Trophoblast cell (in vitro differentiated cells and primary cell): ENCODE results near the gene RRP7A.
"Not testable (repeated sequence)": the region's sequence is repeated elsewhere in the genome, so short reads cannot be mapped to it uniquely, and the experiment has no call there.

ENCODE experiments used
- DNase-seq, 2 donors: peaks; one replicate each; pipeline ENCODE4 v3.0.0-alpha.2; 2016
- H2AFZ ChIP-seq: 2 replicates; pipeline ENCODE4 v1.6.1; 2013; ENCODE audit warnings: low read length, moderate library complexity, mild to moderate bottlenecking; ENCODE audit not compliant: insufficient read depth, poor library complexity
- H2AK5ac ChIP-seq: 2 replicates; pipeline ENCODE4 v1.6.1; 2013; ENCODE audit warnings: mild to moderate bottlenecking, low read length
- H2BK120ac ChIP-seq: 2 replicates; pipeline ENCODE4 v1.6.1; 2013; ENCODE audit warnings: low read length, mild to moderate bottlenecking, moderate library complexity; ENCODE audit not compliant: insufficient read depth, poor library complexity
- H2BK12ac ChIP-seq: 2 replicates; pipeline ENCODE4 v1.6.1; 2013; ENCODE audit warnings: mild to moderate bottlenecking, low read length, moderate library complexity
- H2BK5ac ChIP-seq: 2 replicates; pipeline ENCODE4 v1.6.1; 2013; ENCODE audit warnings: low read length, low read depth, moderate library complexity, mild to moderate bottlenecking; ENCODE audit not compliant: poor library complexity
- H3K14ac ChIP-seq: 2 replicates; pipeline ENCODE4 v1.6.1; 2013; ENCODE audit warnings: mild to moderate bottlenecking, low read length
- H3K18ac ChIP-seq: 2 replicates; pipeline ENCODE4 v1.6.1; 2013; ENCODE audit warnings: mild to moderate bottlenecking, low read length
- H3K23ac ChIP-seq: 2 replicates; pipeline ENCODE4 v1.6.1; 2013; ENCODE audit warnings: low read length
- H3K27ac ChIP-seq: 2 replicates; pipeline ENCODE4 v1.5.1; 2013; ENCODE audit warnings: low read depth, mild to moderate bottlenecking, inconsistent platforms, low read length, moderate library complexity
- H3K27me3 ChIP-seq: 2 replicates; pipeline ENCODE4 v1.6.1; 2013; ENCODE audit warnings: inconsistent platforms, mild to moderate bottlenecking, low read length, moderate library complexity; ENCODE audit not compliant: insufficient read depth
- H3K36me3 ChIP-seq, 2 experiments: 1 replicate in 1 of 2; 2 replicates in 1 of 2; pipeline ENCODE4 v1.6.1; 2013; ENCODE audit warnings: low read length in 2 of 2, mild to moderate bottlenecking in 2 of 2, moderate library complexity in 1 of 2; ENCODE audit not compliant: insufficient read depth in 2 of 2, control insufficient read depth in 1 of 2
- H3K4ac ChIP-seq: 2 replicates; pipeline ENCODE4 v1.6.1; 2013; ENCODE audit warnings: low read depth, mild to moderate bottlenecking, low read length, moderate library complexity
- H3K4me1 ChIP-seq, 2 experiments: 1 replicate in 1 of 2; 2 replicates in 1 of 2; pipeline ENCODE4 v1.6.1; 2013; ENCODE audit warnings: low read length in 2 of 2, mild to moderate bottlenecking in 2 of 2, moderate library complexity in 1 of 2; ENCODE audit not compliant: insufficient read depth in 2 of 2, control insufficient read depth in 1 of 2
- H3K4me2 ChIP-seq: 2 replicates; pipeline ENCODE4 v1.6.1; 2013; ENCODE audit warnings: inconsistent platforms, mild to moderate bottlenecking, low read length, moderate library complexity
- H3K4me3 ChIP-seq: 2 replicates; pipeline ENCODE4 v1.5.1; 2013; ENCODE audit warnings: mild to moderate bottlenecking, low read depth, low read length, inconsistent platforms
- H3K79me1 ChIP-seq: one replicate; pipeline ENCODE4 v1.6.1; 2013; ENCODE audit warnings: low read length
- H3K79me2 ChIP-seq: 2 replicates; pipeline ENCODE4 v1.6.1; 2013; ENCODE audit warnings: low read length, mild to moderate bottlenecking; ENCODE audit not compliant: control insufficient read depth, insufficient read depth, poor library complexity
- H3K9ac ChIP-seq: 2 replicates; pipeline ENCODE4 v1.6.1; 2013; ENCODE audit warnings: mild to moderate bottlenecking, low read length
- H3K9me3 ChIP-seq: 2 replicates; pipeline ENCODE4 v1.6.1; 2013; ENCODE audit warnings: low read depth, mild to moderate bottlenecking, control low read depth, inconsistent platforms, low read length; ENCODE audit not compliant: insufficient read depth
- H4K12ac ChIP-seq: 2 replicates; pipeline ENCODE4 v1.6.1; 2013; ENCODE audit warnings: low read depth, mild to moderate bottlenecking, low read length, moderate library complexity
- H4K8ac ChIP-seq: 2 replicates; pipeline ENCODE4 v1.6.1; 2013; ENCODE audit warnings: low read depth, mild to moderate bottlenecking, low read length, moderate library complexity
- H4K91ac ChIP-seq: one replicate; pipeline ENCODE4 v1.6.1; 2013; ENCODE audit warnings: low read depth, mild to moderate bottlenecking, low read length, moderate library complexity
- WGBS: extraction: QIAGEN DNeasy Blood & Tissue Kit; methylation state at CpG from one replicate; pipeline ENCODE4 v1.1.7; 2013; ENCODE audit warnings: missing lambda C conversion rate; ENCODE audit not compliant: insufficient read length, insufficient coverage; ENCODE audit errors: extremely low coverage; 5-methylcytosine and 5-hydroxymethylcytosine counted together

RRP7A gene

DNA sequence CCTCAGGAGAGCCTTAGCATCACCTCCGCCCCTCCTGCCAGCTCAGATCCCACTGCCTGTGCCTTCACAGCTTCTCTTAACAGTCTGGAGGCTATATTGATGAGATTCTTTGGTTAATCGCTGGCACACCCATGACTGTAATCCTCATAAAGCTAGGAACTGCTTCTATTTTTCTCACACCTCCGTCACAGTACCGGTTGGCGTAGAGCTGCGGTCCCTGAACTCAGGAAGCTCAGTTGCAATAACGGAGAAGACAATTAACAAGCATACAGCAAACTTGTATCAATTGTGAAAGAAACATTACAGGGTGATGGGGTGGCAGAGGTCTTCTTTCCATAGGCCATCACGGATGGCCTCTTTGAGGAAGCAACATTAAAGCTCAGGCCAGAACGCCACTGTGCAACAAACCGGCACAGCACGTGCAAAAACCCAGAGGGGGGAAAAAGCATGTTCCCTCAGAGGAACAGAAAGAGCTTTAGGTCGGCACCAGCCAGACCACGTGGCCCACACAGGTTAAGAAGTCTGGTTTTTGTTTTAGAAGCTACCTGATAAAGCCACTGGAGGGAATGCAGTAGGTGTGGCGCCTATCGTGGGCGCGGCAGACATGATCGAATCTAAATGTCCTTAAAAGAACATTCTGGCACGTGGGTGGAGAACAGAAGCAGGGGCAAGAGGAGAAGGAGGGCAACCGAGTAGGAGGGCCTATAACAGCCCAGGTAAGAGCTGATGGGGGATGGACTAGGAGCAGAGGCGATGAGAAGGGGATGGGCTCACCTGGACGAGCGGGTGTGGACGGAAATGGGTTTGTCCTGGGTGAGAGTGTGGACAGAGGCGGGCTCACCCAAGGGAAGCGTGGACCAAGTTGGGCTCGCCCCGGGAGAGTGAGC is 715 bp downstream of the RRP7A start:
- peak overlapping the region; percentile 96 for H3K14ac ChIP-seq
- peak overlapping the region; percentile 99 for H4K12ac ChIP-seq
- H3K79me1 ChIP-seq = peaks cover 10% of the 10 kb centered on the region
- peak overlapping the region; percentile 99 for H3K4ac ChIP-seq
- peak overlapping the region; percentile 97 for H3K18ac ChIP-seq
- peak overlapping the region; percentile 53 for H3K4me2 ChIP-seq
- not testable (repeated sequence) for H2AFZ ChIP-seq, H3K9me3 ChIP-seq, H3K23ac ChIP-seq, DNase-seq, H2BK12ac ChIP-seq, H3K79me2 ChIP-seq, H3K27me3 ChIP-seq
- H3K4me1 ChIP-seq = peaks cover 11 to 14% of the 10 kb centered on the region in 2 experiments
- H2BK5ac ChIP-seq = peak overlapping the region; percentile 97
- H3K4me3 ChIP-seq = peak overlapping the region; percentile 85
- no CpG with 5 or more reads among the region's 28 CpGs for WGBS
- peak overlapping the region; percentile 66 for H3K9ac ChIP-seq
- peaks cover 27 to 31% of the 10 kb centered on the region in 2 experiments for H3K36me3 ChIP-seq
- peak overlapping the region; percentile 98 for H4K91ac ChIP-seq
- H3K27ac ChIP-seq = peak overlapping the region; percentile 81
- H2AK5ac ChIP-seq = peak overlapping the region; percentile 97
- H4K8ac ChIP-seq = peak overlapping the region; percentile 99
- H2BK120ac ChIP-seq = peak overlapping the region; percentile 98

DNA sequence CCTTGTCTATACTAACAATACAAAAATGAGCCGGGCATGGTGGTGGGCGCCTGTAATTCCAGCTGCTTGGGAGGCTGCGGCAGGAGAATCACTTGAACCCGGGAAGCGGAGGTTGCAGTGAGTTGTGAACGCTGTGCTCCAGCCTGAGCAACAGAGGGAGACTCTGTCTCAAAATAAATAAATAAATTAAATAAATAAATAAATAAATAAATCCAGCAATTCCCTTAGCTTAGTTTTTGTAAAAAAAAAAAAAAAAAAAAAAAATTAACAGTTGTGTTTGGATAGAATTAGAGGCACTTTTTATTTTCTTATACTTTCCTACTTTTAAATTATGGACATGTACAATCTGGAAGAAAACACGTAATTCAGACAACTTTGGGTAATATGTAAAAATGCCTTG is 2.5 kb downstream of the RRP7A start:
- DNase-seq, H3K79me2 ChIP-seq, H2AK5ac ChIP-seq, H2BK120ac ChIP-seq, H3K4ac ChIP-seq, H2BK5ac ChIP-seq, H3K27ac ChIP-seq, H3K9ac ChIP-seq, H3K4me3 ChIP-seq, H3K18ac ChIP-seq, H2AFZ ChIP-seq, H3K4me2 ChIP-seq, H3K14ac ChIP-seq, H3K27me3 ChIP-seq, H3K23ac ChIP-seq, H3K9me3 ChIP-seq, H2BK12ac ChIP-seq, H4K91ac ChIP-seq, H4K8ac ChIP-seq, H4K12ac ChIP-seq: not testable (repeated sequence)
- peaks cover 31 to 39% of the 10 kb centered on the region in 2 experiments for H3K36me3 ChIP-seq
- WGBS = no CpG with 5 or more reads among the region's 7 CpGs
- peaks cover 10% of the 10 kb centered on the region for H3K79me1 ChIP-seq
- peaks cover 11 to 14% of the 10 kb centered on the region in 2 experiments for H3K4me1 ChIP-seq

DNA sequence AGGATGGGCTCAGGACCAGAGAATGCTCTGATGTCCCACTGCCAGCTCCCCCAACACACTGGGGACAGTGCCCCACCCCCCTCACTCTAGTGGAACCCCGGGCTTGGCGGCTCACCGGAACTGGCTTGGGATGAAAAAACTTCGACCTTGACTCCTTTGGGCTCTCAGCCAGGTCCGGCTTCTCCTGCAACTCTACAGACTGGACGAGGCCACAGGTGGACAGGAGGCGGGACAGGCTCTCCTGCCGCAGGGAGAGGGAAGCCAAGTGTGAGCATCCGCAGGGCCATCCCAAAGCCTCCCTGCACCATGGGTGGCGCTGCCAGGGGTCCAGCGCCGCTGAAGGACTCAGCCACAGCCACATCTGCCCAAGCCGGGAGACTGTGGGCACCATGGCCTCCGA is 3.7 kb downstream of the RRP7A start:
- Histone ChIP-seq H3K4me2 (no peak overlapping the region), H3K4me3 (no peak overlapping the region), H4K91ac (no peak overlapping the region), H3K79me1 (peaks cover 10% of the 10 kb centered on the region), H3K27me3 (no peaks in the 10 kb centered on the region), H3K9ac (peak overlapping the region; percentile 63), H3K4me1 (peaks cover 10 to 12% of the 10 kb centered on the region in 2 experiments), H3K23ac (no peak overlapping the region), H3K9me3 (no peaks in the 10 kb centered on the region), H4K12ac (no peak overlapping the region), H3K79me2 (peaks cover 3% of the 10 kb centered on the region), H3K36me3 (peaks cover 37 to 44% of the 10 kb centered on the region in 2 experiments), H3K14ac (no peak overlapping the region), H3K4ac (no peak overlapping the region), H2BK120ac (no peak overlapping the region), H2BK12ac (no peak overlapping the region), H2AFZ (no peak overlapping the region), H3K27ac (no peak overlapping the region), H4K8ac (no peak overlapping the region), H2AK5ac (no peak overlapping the region), H2BK5ac (no peak overlapping the region), H3K18ac (no peak overlapping the region)
- no CpG with 5 or more reads among the region's 14 CpGs for WGBS
- DNase-seq = no peak

DNA sequence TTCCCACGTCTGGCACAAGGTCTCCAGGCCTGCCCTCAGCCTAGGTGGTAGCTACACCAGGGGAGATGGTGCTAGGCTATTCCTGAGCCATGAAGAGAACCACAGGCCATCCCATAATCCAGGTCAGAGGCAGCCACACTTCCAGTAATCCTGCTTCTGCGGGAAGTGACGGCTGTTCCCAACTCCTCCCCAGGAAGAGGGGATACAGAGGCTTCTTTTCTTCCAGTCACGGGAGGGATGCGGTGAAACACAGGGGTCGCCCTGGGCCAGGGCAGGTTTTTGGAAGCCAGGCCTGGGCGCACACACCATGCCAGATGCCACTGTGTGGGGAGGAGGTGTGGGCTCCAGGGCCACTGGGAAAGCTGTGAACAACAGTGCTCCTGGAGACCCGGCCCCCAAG is 4.3 kb downstream of the RRP7A start:
- not testable (repeated sequence) for H3K27me3 ChIP-seq, H3K4me1 ChIP-seq, H3K14ac ChIP-seq, DNase-seq, H3K9ac ChIP-seq, H4K12ac ChIP-seq, H2BK120ac ChIP-seq, H2BK12ac ChIP-seq, H3K9me3 ChIP-seq, H3K4ac ChIP-seq, H2AFZ ChIP-seq, H3K4me2 ChIP-seq, H4K8ac ChIP-seq, H3K27ac ChIP-seq, H2BK5ac ChIP-seq, H3K23ac ChIP-seq, H3K4me3 ChIP-seq, H3K79me2 ChIP-seq, H3K79me1 ChIP-seq, H3K18ac ChIP-seq, H2AK5ac ChIP-seq, H4K91ac ChIP-seq
- H3K36me3 ChIP-seq = peaks cover 37 to 44% of the 10 kb centered on the region in 2 experiments
- WGBS = no CpG with 5 or more reads among the region's 8 CpGs
